GM19397 (cell line): ENCODE results near the gene DHX30.
"Not testable (repeated sequence)": the region's sequence is repeated elsewhere in the genome, so short reads cannot be mapped to it uniquely, and the experiment has no call there.

ENCODE experiments used
- ATAC-seq: cut with Tn5 transposase; IDR thresholded peaks from one replicate; pipeline ENCODE4 v1.9.1; 2021; ENCODE audit warnings: mild to moderate bottlenecking, moderate library complexity; ENCODE audit not compliant: unreplicated experiment

The DHX30 gene

GRCh38 chr3:47882338-47882737 is 79.4 kb downstream of the DHX30 start:
- no peak for ATAC-seq

GRCh38 chr3:47884603-47885002 is 81.7 kb downstream of the DHX30 start:
- ATAC-seq = no peak

- no peak for ATAC-seq
Measured at GRCh38 chr3:47885168-47885567, 82.2 kb downstream of the DHX30 start.

- ATAC-seq = not testable (repeated sequence)
Measured at GRCh38 chr3:47887991-47888390, 85.1 kb downstream of the DHX30 start.

GRCh38 chr3:47888986-47889757 is 86.2 kb downstream of the DHX30 start:
- no peak for ATAC-seq

GRCh38 chr3:47890126-47890827 is 87.3 kb downstream of the DHX30 start:
- ATAC-seq = no peak

GRCh38 chr3:47890828-47891612 is 88.1 kb downstream of the DHX30 start:
- ATAC-seq = no peak

- ATAC-seq = no peak
Measured at GRCh38 chr3:47891613-47892005, 88.7 kb downstream of the DHX30 start.

- ATAC-seq = no peak
Measured at GRCh38 chr3:47892286-47893040, 89.5 kb downstream of the DHX30 start.

GRCh38 chr3:47895241-47895640 is 92.3 kb downstream of the DHX30 start:
- no peak for ATAC-seq

GRCh38 chr3:47896736-47897135 is 93.8 kb downstream of the DHX30 start:
- ATAC-seq = no peak

GRCh38 chr3:47897954-47898353 is 95.0 kb downstream of the DHX30 start:
- no peak for ATAC-seq

GRCh38 chr3:47899495-47900108 is 96.7 kb downstream of the DHX30 start:
- no peak for ATAC-seq
